HEK293T (cell line): ENCODE results near the gene RAB14.

Experiments
- FOXA1 ChIP-seq: fragments of 450-650 bp; IDR thresholded peaks from 2 replicates; pipeline ENCODE4 v1.6.1; 2016; ENCODE audit warnings: mild to moderate bottlenecking
- FOXM1 ChIP-seq: fragments of 450-650 bp; IDR thresholded peaks from 2 replicates; pipeline ENCODE4 v1.6.1; 2017; ENCODE audit warnings: mild to moderate bottlenecking, borderline replicate concordance
- NFRKB ChIP-seq: fragments of 450-650 bp; IDR thresholded peaks from 2 replicates; pipeline ENCODE4 v1.6.1; 2016; ENCODE audit warnings: mild to moderate bottlenecking, moderate library complexity

DNA sequence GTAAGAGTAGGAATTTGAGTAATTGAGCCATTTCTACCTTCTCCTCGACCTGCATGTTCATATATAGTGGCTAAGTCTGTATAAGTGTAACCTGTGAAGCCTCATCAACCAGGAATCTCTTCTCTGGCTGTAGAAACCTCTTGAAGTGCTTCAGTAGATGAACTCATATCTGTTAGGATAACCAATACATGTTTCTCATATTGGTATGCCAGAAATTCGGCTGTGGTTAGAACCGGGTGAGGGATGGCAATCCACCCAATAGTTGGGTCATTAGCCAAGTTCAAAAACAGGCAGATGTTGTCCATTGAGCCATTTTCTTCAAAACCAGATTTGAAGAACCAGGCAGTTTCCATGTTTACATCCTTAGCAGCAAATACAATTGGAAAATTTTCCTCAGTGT, 37.4 kb upstream of the RAB14 start:
- no peak for TF ChIP-seq NFRKB
- TF ChIP-seq FOXM1, result no peak
- TF ChIP-seq FOXA1, result no peak
